HepG2 (cell line): ENCODE data around the gene GPR15LG. TPM values are rescaled to one million over a fixed set of nuclear protein-coding genes. Genes with fewer than 3 reads are reported as not detected.

ENCODE experiments used
- ATAC-seq: fragments of 200-7000 bp; cut with Tn5 transposase; 3 replicates; pipeline ENCODE4 v1.9.1; 2020; ENCODE audit warnings: mild to moderate bottlenecking, moderate library complexity
- BruUV-seq: library from RNA; stranded (reverse); fragments of 400-500 nt; replicated peaks from 2 replicates; lab custom pipeline; 2021; lab: Mats Ljungman, UMichigan
- CTCF ChIA-PET: fragments of 300-600 bp; formaldehyde crosslinking; extraction: SDS; loops from one replicate; lab custom pipeline; 2021; ENCODE audit warnings: low total read pairs, inconsistent platforms, low intra/inter-chr PET ratio; lab: Yijun Ruan, JAX
- POLR2A ChIA-PET: fragments of 350-600 bp; sonication (Branson Sonifier 250); formaldehyde crosslinking; loops from one replicate; lab custom pipeline; 2020; ENCODE audit warnings: antibody characterized with exemption, inconsistent platforms; lab: Yijun Ruan, JAX
- DNase-seq: peaks from one replicate; pipeline ENCODE4 v3.0.0-alpha.2; 2015; ENCODE audit warnings: low spot score
- FAIRE-seq: peaks from 3 replicates; lab custom pipeline; 2011; peaks lifted over from hg19 to GRCh38; lab: Jason Lieb, UNC
- H2AFZ ChIP-seq: one replicate; pipeline ENCODE4 v1.6.1; 2011; ENCODE audit warnings: low read length, inconsistent platforms
- H3K27ac ChIP-seq: fragments of 300-600 bp; 3 replicates; pipeline ENCODE4 v1.8.0; 2011; ENCODE audit warnings: mixed run types, mild to moderate bottlenecking, mixed read lengths, low read length, inconsistent platforms; ENCODE audit not compliant: insufficient read depth; ENCODE audit errors: extremely low read length
- H3K27me3 ChIP-seq, 2 experiments: fragments of 200-600 bp in 1 of 2; 2 replicates in 1 of 2; 3 replicates in 1 of 2; pipeline versions ENCODE4 v1.6.0 to v1.8.0; 2011; ENCODE audit warnings: low read length in 2 of 2, mild to moderate bottlenecking in 2 of 2, moderate library complexity in 2 of 2, inconsistent platforms in 1 of 2; ENCODE audit not compliant: insufficient read depth in 2 of 2, control insufficient read depth in 1 of 2
- H3K36me3 ChIP-seq, 2 experiments: fragments of 200-600 bp in 1 of 2; replicated peaks in 1 of 2; 2 replicates in 1 of 2; 3 replicates in 1 of 2; pipeline versions ENCODE4 v1.5.1 to v1.8.0; 2011; ENCODE audit warnings: low read length in 2 of 2, inconsistent platforms in 1 of 2; ENCODE audit not compliant: insufficient read depth in 2 of 2, control insufficient read depth in 1 of 2
- H3K4me1 ChIP-seq: 2 replicates; pipeline ENCODE4 v1.5.1; 2012; ENCODE audit warnings: low read length, inconsistent platforms; ENCODE audit not compliant: insufficient read depth
- H3K4me2 ChIP-seq: 2 replicates; pipeline ENCODE4 v1.6.0; 2011; ENCODE audit warnings: low read depth, low read length, inconsistent platforms
- H3K4me3 ChIP-seq, 3 experiments: fragments of 200-600 bp in 1 of 3; sonication (generic), shearing (Covaris generic) in 1 of 3; replicated peaks in 1 of 3; 2 replicates each; pipeline ENCODE4 v1.5.1; 2011 to 2016; ENCODE audit warnings: low read length in 3 of 3, inconsistent platforms in 2 of 3, low read depth in 2 of 3, mild to moderate bottlenecking in 2 of 3, control low read depth in 1 of 3, mixed read lengths in 1 of 3; ENCODE audit not compliant: insufficient read depth in 1 of 3
- H3K79me2 ChIP-seq: one replicate; pipeline ENCODE4 v1.6.1; 2011; ENCODE audit warnings: low read length, inconsistent platforms; ENCODE audit not compliant: insufficient read depth
- H3K9ac ChIP-seq: 2 replicates; pipeline ENCODE4 v1.6.0; 2011; ENCODE audit warnings: mild to moderate bottlenecking, low read depth, low read length, inconsistent platforms; ENCODE audit not compliant: insufficient read depth
- H3K9me3 ChIP-seq: 2 replicates; pipeline ENCODE4 v1.5.1; 2012; ENCODE audit warnings: mild to moderate bottlenecking, low read length
- H4K20me1 ChIP-seq: 2 replicates; pipeline ENCODE4 v1.6.0; 2011; ENCODE audit warnings: inconsistent platforms, mild to moderate bottlenecking, low read length, moderate library complexity; ENCODE audit not compliant: insufficient read depth
- ATM ChIP-seq: fragments of 450-650 bp; IDR thresholded peaks from 2 replicates; pipeline ENCODE4 v1.7.1; 2017; ENCODE audit warnings: mild to moderate bottlenecking, borderline replicate concordance
- CENPT ChIP-seq: sonication (generic); formaldehyde crosslinking; IDR thresholded peaks from 2 replicates; pipeline ENCODE4 v1.8.0; 2022; ENCODE audit warnings: low read depth, mild to moderate bottlenecking, moderate library complexity, missing genetic modification reagents
- EZH2 ChIP-seq: conservative IDR thresholded peaks from 2 replicates; pipeline ENCODE4 v1.6.1; 2012; ENCODE audit warnings: mild to moderate bottlenecking, low read depth, low read length, moderate library complexity
- MBNL3 ChIP-seq: fragments of 250-450 bp; sonication (Bioruptor Pico); conservative IDR thresholded peaks from 2 replicates; pipeline ENCODE4 v1.8.0; 2022; ENCODE audit warnings: mild to moderate bottlenecking, inconsistent platforms
- ZNF460 ChIP-seq: sonication (generic); formaldehyde crosslinking; IDR thresholded peaks from 2 replicates; pipeline ENCODE4 v1.5.1; 2020; ENCODE audit warnings: missing genetic modification reagents, mild to moderate bottlenecking, borderline replicate concordance
- WGBS: methylation state at CpG from one replicate; pipeline ENCODE4 v1.1.6; 2017; ENCODE audit warnings: low lambda C conversion rate; 5-methylcytosine and 5-hydroxymethylcytosine counted together
- in situ Hi-C: cut with HindIII; loops from 2 replicates; pipeline ENCODE4 v1.10.0; 2017; ENCODE audit warnings: low pct_unique_long_range_greater_than_20kb; ENCODE audit not compliant: extremely low pct_ligation_motif_present
- intact Hi-C: fragments of 100-400 bp; cut with micrococcal nuclease; formaldehyde crosslinking; loops from one replicate; pipeline ENCODE4 v1.10.0; 2022; ENCODE audit not compliant: unreplicated experiment
- polyA plus RNA-seq, 8 experiments: library from polyadenylated mRNA; depleted of rRNA in 3 of 8; stranded (reverse) in 7 of 8; unstranded in 1 of 8; fragments of >200 nt; fragmentation: Illumina TruSeq in 4 of 8; extraction: Trizol in 4 of 8; gene quantifications; 2 replicates each; pipeline versions ENCODE4 v1.2.1 to v1.2.3, GENCODE V29; 2011 to 2016; ENCODE audit warnings: low read depth in 4 of 8, missing spikeins in 1 of 8, mixed read lengths in 1 of 8; ENCODE audit not compliant: insufficient read depth in 1 of 8
- total RNA-seq, 5 experiments: library from RNA; depleted of rRNA; stranded (reverse); fragments of >200 nt; fragmentation: Illumina TruSeq; extraction: Trizol; gene quantifications; 2 replicates each; pipeline ENCODE4 v1.2.3, GENCODE V29; 2016; ENCODE audit warnings: low read depth in 1 of 5
- TF ChIP-seq, protein P1 (sequence below): sonication (generic); formaldehyde crosslinking; conservative IDR thresholded peaks from 2 replicates; pipeline ENCODE4 v1.4.0; 2020; ENCODE audit warnings: missing genetic modification reagents
- TF ChIP-seq, protein P2 (sequence below): sonication (generic); formaldehyde crosslinking; IDR thresholded peaks from 2 replicates; pipeline ENCODE4 v1.4.0; 2020; ENCODE audit warnings: mild to moderate bottlenecking, missing genetic modification reagents
- TF ChIP-seq, protein P3 (sequence below), 2 experiments: fragments of 450-650 bp in 1 of 2; sonication (generic) in 1 of 2; formaldehyde crosslinking in 1 of 2; IDR thresholded peaks; 2 replicates each; pipeline versions ENCODE4 v1.6.1 to v1.8.0; 2016 to 2022; ENCODE audit warnings: antibody characterized with exemption in 1 of 2, mild to moderate bottlenecking in 1 of 2, missing genetic modification reagents in 1 of 2

GPR15LG gene
- total and polyA plus RNA-seq, 2 of the 13 experiments (the other 11 are each of a cell fraction or from before 2014, with no cell fraction given) = not detected

DNA sequence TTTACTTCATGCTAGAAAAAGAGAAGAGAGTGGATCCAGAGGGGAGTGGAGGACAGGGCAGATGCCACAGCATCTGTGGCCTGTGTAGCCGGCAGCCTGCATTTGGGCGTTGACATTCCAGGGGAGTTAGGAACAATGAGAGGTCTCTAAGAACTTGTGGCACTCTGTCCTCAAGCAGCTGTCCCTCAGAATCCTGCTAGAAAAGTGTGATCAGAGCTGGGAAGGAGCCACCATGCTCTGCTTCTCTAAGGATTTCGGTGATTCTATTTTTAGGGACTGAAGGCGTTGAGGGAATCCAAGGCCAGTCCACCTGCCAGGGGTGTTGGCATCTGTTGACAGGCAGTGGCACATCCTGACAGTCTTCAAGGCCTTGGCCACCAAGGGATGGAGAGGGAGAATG, 44.1 kb downstream of the GPR15LG start:
- intact Hi-C loops = no loop called here
- Histone ChIP-seq H4K20me1 (no peaks in the 10 kb centered on the region), H2AFZ (no peak overlapping the region), H3K4me2 (no peak overlapping the region), H3K4me3 (no peak overlapping the region), H3K9ac (no peak overlapping the region), H3K27ac (no peak overlapping the region), H3K9me3 (peaks cover 6% of the 10 kb centered on the region; the same call in 1 of the 2 replicates), H3K27me3 (no peaks in the 10 kb centered on the region), H3K36me3 (no peaks in the 10 kb centered on the region), H3K79me2 (no peaks in the 10 kb centered on the region), H3K4me1 (no peaks in the 10 kb centered on the region)
- ChIA-PET CTCF (no interaction called here), POLR2A (no interaction called here)
- TF ChIP-seq, protein P1, sequence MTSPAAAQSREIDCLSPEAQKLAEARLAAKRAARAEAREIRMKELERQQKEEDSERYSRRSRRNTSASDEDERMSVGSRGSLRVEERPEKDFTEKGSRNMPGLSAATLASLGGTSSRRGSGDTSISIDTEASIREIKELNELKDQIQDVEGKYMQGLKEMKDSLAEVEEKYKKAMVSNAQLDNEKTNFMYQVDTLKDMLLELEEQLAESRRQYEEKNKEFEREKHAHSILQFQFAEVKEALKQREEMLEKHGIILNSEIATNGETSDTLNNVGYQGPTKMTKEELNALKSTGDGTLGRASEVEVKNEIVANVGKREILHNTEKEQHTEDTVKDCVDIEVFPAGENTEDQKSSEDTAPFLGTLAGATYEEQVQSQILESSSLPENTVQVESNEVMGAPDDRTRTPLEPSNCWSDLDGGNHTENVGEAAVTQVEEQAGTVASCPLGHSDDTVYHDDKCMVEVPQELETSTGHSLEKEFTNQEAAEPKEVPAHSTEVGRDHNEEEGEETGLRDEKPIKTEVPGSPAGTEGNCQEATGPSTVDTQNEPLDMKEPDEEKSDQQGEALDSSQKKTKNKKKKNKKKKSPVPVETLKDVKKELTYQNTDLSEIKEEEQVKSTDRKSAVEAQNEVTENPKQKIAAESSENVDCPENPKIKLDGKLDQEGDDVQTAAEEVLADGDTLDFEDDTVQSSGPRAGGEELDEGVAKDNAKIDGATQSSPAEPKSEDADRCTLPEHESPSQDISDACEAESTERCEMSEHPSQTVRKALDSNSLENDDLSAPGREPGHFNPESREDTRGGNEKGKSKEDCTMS = no peak
- TF ChIP-seq, protein P2, sequence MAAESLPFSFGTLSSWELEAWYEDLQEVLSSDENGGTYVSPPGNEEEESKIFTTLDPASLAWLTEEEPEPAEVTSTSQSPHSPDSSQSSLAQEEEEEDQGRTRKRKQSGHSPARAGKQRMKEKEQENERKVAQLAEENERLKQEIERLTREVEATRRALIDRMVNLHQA (CRISPR knock-in tag) = no peak
- TF ChIP-seq MBNL3 (no peak), EZH2 (no peak), CENPT (CRISPR knock-in tag) (no peak), ZNF460 (CRISPR knock-in tag) (no peak), ATM (no peak)
- TF ChIP-seq, protein P3, sequence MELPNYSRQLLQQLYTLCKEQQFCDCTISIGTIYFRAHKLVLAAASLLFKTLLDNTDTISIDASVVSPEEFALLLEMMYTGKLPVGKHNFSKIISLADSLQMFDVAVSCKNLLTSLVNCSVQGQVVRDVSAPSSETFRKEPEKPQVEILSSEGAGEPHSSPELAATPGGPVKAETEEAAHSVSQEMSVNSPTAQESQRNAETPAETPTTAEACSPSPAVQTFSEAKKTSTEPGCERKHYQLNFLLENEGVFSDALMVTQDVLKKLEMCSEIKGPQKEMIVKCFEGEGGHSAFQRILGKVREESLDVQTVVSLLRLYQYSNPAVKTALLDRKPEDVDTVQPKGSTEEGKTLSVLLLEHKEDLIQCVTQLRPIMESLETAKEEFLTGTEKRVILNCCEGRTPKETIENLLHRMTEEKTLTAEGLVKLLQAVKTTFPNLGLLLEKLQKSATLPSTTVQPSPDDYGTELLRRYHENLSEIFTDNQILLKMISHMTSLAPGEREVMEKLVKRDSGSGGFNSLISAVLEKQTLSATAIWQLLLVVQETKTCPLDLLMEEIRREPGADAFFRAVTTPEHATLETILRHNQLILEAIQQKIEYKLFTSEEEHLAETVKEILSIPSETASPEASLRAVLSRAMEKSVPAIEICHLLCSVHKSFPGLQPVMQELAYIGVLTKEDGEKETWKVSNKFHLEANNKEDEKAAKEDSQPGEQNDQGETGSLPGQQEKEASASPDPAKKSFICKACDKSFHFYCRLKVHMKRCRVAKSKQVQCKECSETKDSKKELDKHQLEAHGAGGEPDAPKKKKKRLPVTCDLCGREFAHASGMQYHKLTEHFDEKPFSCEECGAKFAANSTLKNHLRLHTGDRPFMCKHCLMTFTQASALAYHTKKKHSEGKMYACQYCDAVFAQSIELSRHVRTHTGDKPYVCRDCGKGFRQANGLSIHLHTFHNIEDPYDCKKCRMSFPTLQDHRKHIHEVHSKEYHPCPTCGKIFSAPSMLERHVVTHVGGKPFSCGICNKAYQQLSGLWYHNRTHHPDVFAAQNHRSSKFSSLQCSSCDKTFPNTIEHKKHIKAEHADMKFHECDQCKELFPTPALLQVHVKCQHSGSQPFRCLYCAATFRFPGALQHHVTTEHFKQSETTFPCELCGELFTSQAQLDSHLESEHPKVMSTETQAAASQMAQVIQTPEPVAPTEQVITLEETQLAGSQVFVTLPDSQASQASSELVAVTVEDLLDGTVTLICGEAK (IDR thresholded peaks at IDR 0.05) = no peak
- TF ChIP-seq, protein P3 (CRISPR knock-in tag; IDR thresholded peaks at IDR 0.05) = no peak
- 31% methylated on average over 4 of the region's 4 CpGs for WGBS
- BruUV-seq = no TSS peak
- FAIRE-seq (no peak), ATAC-seq (no peak), DNase-seq (no peak)
- in situ Hi-C loops = no loop called here
